Immature natural killer cell (primary cell): Measurements from ENCODE around the gene SPINK8. TPM values are rescaled to one million over a fixed set of nuclear protein-coding genes. Genes with fewer than 3 reads are reported as not detected.
"Not testable (repeated sequence)": the region's sequence is repeated elsewhere in the genome, so short reads cannot be mapped to it uniquely, and the experiment has no call there.

ENCODE experiments used
- DNase-seq, 3 donors: peaks; one replicate each; pipeline ENCODE4 v3.0.0; 2022; ENCODE audit warnings: mixed read lengths in 1 of 3
- H3K27ac Mint-ChIP-seq, 6 donors: one replicate each; pipeline ENCODE4 v1.8.0; 2020; ENCODE audit warnings: mixed read lengths in 6 of 6, mild to moderate bottlenecking in 5 of 6, inconsistent platforms in 4 of 6, moderate library complexity in 3 of 6
- H3K27me3 Mint-ChIP-seq, 3 donors: one replicate each; pipeline ENCODE4 v1.8.0; 2020 to 2021; ENCODE audit warnings: low read depth in 3 of 3, mild to moderate bottlenecking in 3 of 3, mixed read lengths in 3 of 3, moderate library complexity in 3 of 3, inconsistent platforms in 1 of 3
- H3K36me3 Mint-ChIP-seq, 3 donors: one replicate each; pipeline ENCODE4 v1.8.0; 2020; ENCODE audit warnings: mixed read lengths in 3 of 3, inconsistent platforms in 2 of 3, mild to moderate bottlenecking in 2 of 3
- H3K4me1 Mint-ChIP-seq, 2 donors: one replicate each; pipeline ENCODE4 v1.8.0; 2020; ENCODE audit warnings: inconsistent platforms in 2 of 2, mild to moderate bottlenecking in 2 of 2, mixed read lengths in 2 of 2, moderate library complexity in 1 of 2
- H3K4me3 Mint-ChIP-seq, 5 donors: one replicate each; pipeline ENCODE4 v1.8.0; 2020; ENCODE audit warnings: mild to moderate bottlenecking in 5 of 5, mixed read lengths in 5 of 5, inconsistent platforms in 3 of 5, moderate library complexity in 3 of 5
- H3K9me3 Mint-ChIP-seq, 6 donors: one replicate each; pipeline ENCODE4 v1.8.0; 2020; ENCODE audit warnings: mild to moderate bottlenecking in 6 of 6, mixed read lengths in 6 of 6, inconsistent platforms in 4 of 6, moderate library complexity in 3 of 6
- polyA plus RNA-seq, 3 donors: library from polyadenylated mRNA; unstranded; fragments of 300-500 nt; fragmentation: Illumina TruSeq; gene quantifications; one replicate each; pipeline ENCODE4 v1.2.3, GENCODE V29; 2021

The SPINK8 gene
- polyA plus RNA-seq, 3 donors from 2014 or later = not detected

- H3K9me3 Mint-ChIP-seq = no peaks in the 10 kb centered on the region
Measured at GRCh38 chr3:48285132-48285531, 48.3 kb downstream of the SPINK8 start.

GRCh38 chr3:48280881-48281280 lies 52.6 kb downstream of the SPINK8 start:
- H3K27me3 Mint-ChIP-seq = no peaks in the 10 kb centered on the region
- H3K4me3 Mint-ChIP-seq = no peak overlapping the region
- H3K27ac Mint-ChIP-seq = no peak overlapping the region
- H3K4me1 Mint-ChIP-seq = peaks cover 0 to 4% of the 10 kb centered on the region in 2 donors
- no peaks in the 10 kb centered on the region for H3K9me3 Mint-ChIP-seq
- no peak for DNase-seq
- peaks cover 0 to 3% (median 0%) of the 10 kb centered on the region in 3 donors for H3K36me3 Mint-ChIP-seq

More at GRCh38 chr3:48285132-48285531, 48.3 kb downstream of the SPINK8 start:
- H3K27me3 Mint-ChIP-seq = no peaks in the 10 kb centered on the region
- peaks cover 0 to 4% of the 10 kb centered on the region in 2 donors for H3K4me1 Mint-ChIP-seq
- peaks cover 14 to 24% (median 18%) of the 10 kb centered on the region in 3 donors for H3K36me3 Mint-ChIP-seq
- no peak overlapping the region for H3K4me3 Mint-ChIP-seq
- H3K27ac Mint-ChIP-seq = no peak overlapping the region
- DNase-seq = no peak

GRCh38 chr3:48278884-48279559 lies 54.4 kb downstream of the SPINK8 start:
- H3K9me3 Mint-ChIP-seq = no peaks in the 10 kb centered on the region
- peaks cover 0 to 4% of the 10 kb centered on the region in 2 donors for H3K4me1 Mint-ChIP-seq
- DNase-seq = no peak
- no peak overlapping the region for H3K4me3 Mint-ChIP-seq
- peaks cover 0 to 3% (median 0%) of the 10 kb centered on the region in 3 donors for H3K36me3 Mint-ChIP-seq
- H3K27ac Mint-ChIP-seq = no peak overlapping the region
- no peaks in the 10 kb centered on the region for H3K27me3 Mint-ChIP-seq

GRCh38 chr3:48276911-48277641 lies 56.4 kb downstream of the SPINK8 start:
- Mint-ChIP-seq H3K9me3 (no peaks in the 10 kb centered on the region), H3K27ac (no peak overlapping the region), H3K4me3 (no peak overlapping the region)

GRCh38 chr3:48275287-48276027 lies 58.0 kb downstream of the SPINK8 start:
- no peak overlapping the region for H3K27ac Mint-ChIP-seq
- no peak overlapping the region for H3K4me3 Mint-ChIP-seq

More at GRCh38 chr3:48276911-48277641, 56.4 kb downstream of the SPINK8 start:
- peaks cover 2 to 4% of the 10 kb centered on the region in 2 donors for H3K4me1 Mint-ChIP-seq
- no peaks in the 10 kb centered on the region for H3K27me3 Mint-ChIP-seq
- H3K36me3 Mint-ChIP-seq = peaks cover 0 to 3% (median 0%) of the 10 kb centered on the region in 3 donors
- DNase-seq = no peak

GRCh38 chr3:48274452-48274851 lies 59.0 kb downstream of the SPINK8 start:
- peaks cover 0 to 4% (median 0%) of the 10 kb centered on the region in 3 donors for H3K36me3 Mint-ChIP-seq
- H3K27me3 Mint-ChIP-seq = no peaks in the 10 kb centered on the region
- no peak overlapping the region for H3K4me3 Mint-ChIP-seq
- DNase-seq = no peak
- H3K9me3 Mint-ChIP-seq = no peaks in the 10 kb centered on the region
- no peak overlapping the region for H3K27ac Mint-ChIP-seq
- H3K4me1 Mint-ChIP-seq = peaks cover 0 to 8% of the 10 kb centered on the region in 2 donors

More at GRCh38 chr3:48275287-48276027, 58.0 kb downstream of the SPINK8 start:
- no peak for DNase-seq
- Mint-ChIP-seq H3K27me3 (no peaks in the 10 kb centered on the region), H3K4me1 (peaks cover 0 to 8% of the 10 kb centered on the region in 2 donors), H3K36me3 (peaks cover 0 to 3% (median 0%) of the 10 kb centered on the region in 3 donors), H3K9me3 (no peaks in the 10 kb centered on the region)

GRCh38 chr3:48273594-48274211 lies 59.8 kb downstream of the SPINK8 start:
- DNase-seq = peak; percentile 39 to 59 (median 52)
- Mint-ChIP-seq H3K27me3 (no peaks in the 10 kb centered on the region), H3K4me3 (no peak overlapping the region), H3K36me3 (peaks cover 0 to 10% (median 4%) of the 10 kb centered on the region in 3 donors), H3K4me1 (peaks cover 0 to 11% of the 10 kb centered on the region in 2 donors), H3K27ac (no peak overlapping the region), H3K9me3 (no peaks in the 10 kb centered on the region)

GRCh38 chr3:48271763-48272498 lies 61.5 kb downstream of the SPINK8 start:
- Mint-ChIP-seq H3K27me3 (no peaks in the 10 kb centered on the region), H3K9me3 (no peaks in the 10 kb centered on the region), H3K4me3 (no peak overlapping the region), H3K27ac (no peak overlapping the region), H3K4me1 (peaks cover 0 to 21% of the 10 kb centered on the region in 2 donors), H3K36me3 (peaks cover 0 to 24% (median 11%) of the 10 kb centered on the region in 3 donors)
- DNase-seq = no peak

GRCh38 chr3:48271223-48271622 lies 62.2 kb downstream of the SPINK8 start:
- not testable (repeated sequence) for H3K4me3 Mint-ChIP-seq, H3K27ac Mint-ChIP-seq, H3K9me3 Mint-ChIP-seq, H3K27me3 Mint-ChIP-seq, DNase-seq
- H3K36me3 Mint-ChIP-seq = peaks cover 0 to 29% (median 11%) of the 10 kb centered on the region in 3 donors
- peaks cover 0 to 21% of the 10 kb centered on the region in 2 donors for H3K4me1 Mint-ChIP-seq

GRCh38 chr3:48270306-48270705 lies 63.2 kb downstream of the SPINK8 start:
- Mint-ChIP-seq H3K27ac (peak overlapping the region in 1 of 6 donors; percentile 25), H3K4me3 (no peak overlapping the region), H3K4me1 (peaks cover 0 to 21% of the 10 kb centered on the region in 2 donors), H3K27me3 (no peaks in the 10 kb centered on the region), H3K36me3 (peaks cover 0 to 34% (median 11%) of the 10 kb centered on the region in 3 donors), H3K9me3 (no peaks in the 10 kb centered on the region)
- DNase-seq = no peak

- no peaks in the 10 kb centered on the region for H3K9me3 Mint-ChIP-seq
- peak overlapping the region in 2 of 6 donors; percentile 0 to 1 for H3K27ac Mint-ChIP-seq
- H3K4me1 Mint-ChIP-seq = peaks cover 0 to 21% of the 10 kb centered on the region in 2 donors
- H3K27me3 Mint-ChIP-seq = no peaks in the 10 kb centered on the region
- DNase-seq = no peak
- no peak overlapping the region for H3K4me3 Mint-ChIP-seq
- H3K36me3 Mint-ChIP-seq = peaks cover 0 to 34% (median 11%) of the 10 kb centered on the region in 3 donors
Measured at GRCh38 chr3:48269592-48269991, 63.9 kb downstream of the SPINK8 start.

- peaks cover 0 to 21% of the 10 kb centered on the region in 2 donors for H3K4me1 Mint-ChIP-seq
- H3K4me3 Mint-ChIP-seq = no peak overlapping the region
- peak overlapping the region in 1 of 6 donors; percentile 0 for H3K27ac Mint-ChIP-seq
- DNase-seq = no peak
- H3K27me3 Mint-ChIP-seq = no peaks in the 10 kb centered on the region
- H3K36me3 Mint-ChIP-seq = peaks cover 0 to 35% (median 11%) of the 10 kb centered on the region in 3 donors
- no peaks in the 10 kb centered on the region for H3K9me3 Mint-ChIP-seq
Measured at GRCh38 chr3:48268936-48269561, 64.4 kb downstream of the SPINK8 start.
